GM23338 (cell line): ENCODE results near the gene RRBP1. TPM values are rescaled to one million over a fixed set of nuclear protein-coding genes. Genes with fewer than 3 reads are reported as not detected.

Experiments used
- ATAC-seq: fragments of 200-7000 bp; cut with Tn5 transposase; 3 replicates; pipeline ENCODE4 v1.9.1; 2020
- DNase-seq: peaks from one replicate; pipeline ENCODE4 v3.0.0-alpha.2; 2015; ENCODE audit warnings: low spot score
- H2AFZ ChIP-seq: fragments of 200-600 bp; sonication (generic); 2 replicates; pipeline ENCODE4 v1.8.0; 2016; ENCODE audit warnings: antibody characterized with exemption, mild to moderate bottlenecking, moderate library complexity
- H3F3A ChIP-seq: fragments of 200-600 bp; sonication (generic); replicated peaks from 2 replicates; pipeline ENCODE4 v1.8.0; 2017; ENCODE audit warnings: antibody characterized with exemption, mixed run types, low read depth
- H3K27ac ChIP-seq: fragments of 200-600 bp; sonication (generic); 2 replicates; pipeline ENCODE4 v1.6.1; 2016; ENCODE audit warnings: low read depth
- H3K27me3 ChIP-seq: fragments of 200-600 bp; sonication (generic); 2 replicates; pipeline ENCODE4 v1.8.0; 2016; ENCODE audit warnings: mild to moderate bottlenecking, mixed run types, moderate library complexity; ENCODE audit not compliant: insufficient read depth
- H3K36me3 ChIP-seq: fragments of 200-600 bp; sonication (generic); 2 replicates; pipeline ENCODE4 v1.8.0; 2016; ENCODE audit warnings: mild to moderate bottlenecking; ENCODE audit not compliant: insufficient read depth
- H3K4me1 ChIP-seq: fragments of 200-600 bp; sonication (generic); 2 replicates; pipeline ENCODE4 v1.8.0; 2016; ENCODE audit warnings: mild to moderate bottlenecking, moderate library complexity; ENCODE audit not compliant: insufficient read depth
- H3K4me2 ChIP-seq: fragments of 200-600 bp; sonication (generic); 2 replicates; pipeline ENCODE4 v1.7.1; 2017; ENCODE audit warnings: mixed run types
- H3K4me3 ChIP-seq: fragments of 200-600 bp; sonication (generic); 2 replicates; pipeline ENCODE4 v1.6.1; 2016; ENCODE audit warnings: mixed run types
- H3K79me2 ChIP-seq: fragments of 200-600 bp; sonication (generic); replicated peaks from 2 replicates; pipeline ENCODE4 v1.8.0; 2017; ENCODE audit warnings: mild to moderate bottlenecking; ENCODE audit not compliant: insufficient read depth
- H3K9me2 ChIP-seq: fragments of 200-600 bp; sonication (generic); 2 replicates; pipeline ENCODE4 v1.8.0; 2017; ENCODE audit not compliant: insufficient read depth
- H4K20me1 ChIP-seq: fragments of 200-600 bp; sonication (generic); replicated peaks from 2 replicates; pipeline ENCODE4 v1.8.0; 2017; ENCODE audit warnings: mild to moderate bottlenecking; ENCODE audit not compliant: insufficient read depth
- H3K27ac Mint-ChIP-seq: 2 replicates; pipeline ENCODE4 v1.8.0; 2020; ENCODE audit warnings: inconsistent platforms, mild to moderate bottlenecking, moderate library complexity, mixed read lengths
- H3K27me3 Mint-ChIP-seq: 3 replicates; pipeline ENCODE4 v1.8.0; 2022; ENCODE audit warnings: low read depth, mild to moderate bottlenecking, moderate library complexity, mixed read lengths, inconsistent platforms; ENCODE audit not compliant: insufficient read depth, poor library complexity
- H3K36me3 Mint-ChIP-seq: 3 replicates; pipeline ENCODE4 v1.8.0; 2021; ENCODE audit warnings: low read depth, mild to moderate bottlenecking, inconsistent platforms, moderate library complexity, mixed read lengths
- H3K4me1 Mint-ChIP-seq: 3 replicates; pipeline ENCODE4 v1.8.0; 2020; ENCODE audit warnings: mild to moderate bottlenecking, inconsistent platforms, mixed read lengths
- H3K4me3 Mint-ChIP-seq: 3 replicates; pipeline ENCODE4 v1.8.0; 2021; ENCODE audit warnings: moderate library complexity, mild to moderate bottlenecking, inconsistent platforms, mixed read lengths
- H3K9me3 Mint-ChIP-seq: 3 replicates; pipeline ENCODE4 v1.8.0; 2020; ENCODE audit warnings: moderate library complexity, mild to moderate bottlenecking, inconsistent platforms, mixed read lengths
- NANOG ChIP-seq: IDR thresholded peaks from 2 replicates; pipeline ENCODE4 v1.6.1; 2016; ENCODE audit warnings: antibody characterized with exemption, borderline replicate concordance
- POLR2AphosphoS5 ChIP-seq: IDR thresholded peaks from 2 replicates; pipeline ENCODE4 v1.6.1; 2016; ENCODE audit warnings: antibody characterized with exemption, low read depth
- ZNF331 ChIP-seq: fragments of 250-450 bp; sonication (Bioruptor Pico); IDR thresholded peaks from 2 replicates; pipeline ENCODE4 v1.5.0; 2020; ENCODE audit warnings: low read depth, mild to moderate bottlenecking, moderate library complexity
- polyA plus RNA-seq: library from polyadenylated mRNA; unstranded; fragments of >200 nt; fragmentation: Nextera tagmentation; extraction: Ambion mirVana; gene quantifications from 2 replicates; pipeline ENCODE4 v1.2.1, GENCODE V29; 2016
- total RNA-seq: library from RNA; depleted of rRNA; stranded (reverse); fragments of >200 nt; shearing (Covaris generic); gene quantifications from 2 replicates; pipeline ENCODE4 v1.2.3, GENCODE V29; 2014
- TF ChIP-seq, protein P1 (sequence below): IDR thresholded peaks from 2 replicates; pipeline ENCODE4 v1.6.1; 2016; ENCODE audit warnings: antibody characterized with exemption
- TF ChIP-seq, protein P2 (sequence below): fragments of 250-450 bp; sonication (Bioruptor Pico); IDR thresholded peaks from 2 replicates; pipeline ENCODE4 v1.5.0; 2020; ENCODE audit warnings: mild to moderate bottlenecking, moderate library complexity

The RRBP1 gene
- total and polyA plus RNA-seq, 2 experiments from 2014 or later, result 105 to 113 TPM

- no peak overlapping the region for H3K4me3 Mint-ChIP-seq
- Histone ChIP-seq H3K36me3 (no peaks in the 10 kb centered on the region), H3K4me1 (peaks cover 59% of the 10 kb centered on the region), H3K4me2 (0 out of 2 replicates have a peak overlapping the region, but pooled peaks have one; percentile 30), H3K4me3 (no peak overlapping the region), H3K27ac (no peak overlapping the region), H3K27me3 (no peaks in the 10 kb centered on the region), H3K79me2 (peaks cover 100% of the 10 kb centered on the region), H4K20me1 (peaks cover 7% of the 10 kb centered on the region), H3K9me2 (no peaks in the 10 kb centered on the region; the same call in 1 of the 2 replicates), H3F3A (peaks cover 4% of the 10 kb centered on the region; the same call in 1 of the 2 replicates), H2AFZ (no peak overlapping the region)
- H3K36me3 Mint-ChIP-seq, result peaks cover 3% of the 10 kb centered on the region; the same call in 2 of the 3 replicates
- ATAC-seq (no peak), DNase-seq (no peak)
- H3K27me3 Mint-ChIP-seq, result peaks cover 3% of the 10 kb centered on the region
- H3K9me3 Mint-ChIP-seq, result no peaks in the 10 kb centered on the region
- peaks cover 51% of the 10 kb centered on the region for H3K4me1 Mint-ChIP-seq
- TF ChIP-seq, protein P1, sequence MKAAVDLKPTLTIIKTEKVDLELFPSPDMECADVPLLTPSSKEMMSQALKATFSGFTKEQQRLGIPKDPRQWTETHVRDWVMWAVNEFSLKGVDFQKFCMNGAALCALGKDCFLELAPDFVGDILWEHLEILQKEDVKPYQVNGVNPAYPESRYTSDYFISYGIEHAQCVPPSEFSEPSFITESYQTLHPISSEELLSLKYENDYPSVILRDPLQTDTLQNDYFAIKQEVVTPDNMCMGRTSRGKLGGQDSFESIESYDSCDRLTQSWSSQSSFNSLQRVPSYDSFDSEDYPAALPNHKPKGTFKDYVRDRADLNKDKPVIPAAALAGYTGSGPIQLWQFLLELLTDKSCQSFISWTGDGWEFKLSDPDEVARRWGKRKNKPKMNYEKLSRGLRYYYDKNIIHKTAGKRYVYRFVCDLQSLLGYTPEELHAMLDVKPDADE, result no peak
- TF ChIP-seq POLR2AphosphoS5 (no peak), ZNF331 (no peak)
- TF ChIP-seq, protein P2, sequence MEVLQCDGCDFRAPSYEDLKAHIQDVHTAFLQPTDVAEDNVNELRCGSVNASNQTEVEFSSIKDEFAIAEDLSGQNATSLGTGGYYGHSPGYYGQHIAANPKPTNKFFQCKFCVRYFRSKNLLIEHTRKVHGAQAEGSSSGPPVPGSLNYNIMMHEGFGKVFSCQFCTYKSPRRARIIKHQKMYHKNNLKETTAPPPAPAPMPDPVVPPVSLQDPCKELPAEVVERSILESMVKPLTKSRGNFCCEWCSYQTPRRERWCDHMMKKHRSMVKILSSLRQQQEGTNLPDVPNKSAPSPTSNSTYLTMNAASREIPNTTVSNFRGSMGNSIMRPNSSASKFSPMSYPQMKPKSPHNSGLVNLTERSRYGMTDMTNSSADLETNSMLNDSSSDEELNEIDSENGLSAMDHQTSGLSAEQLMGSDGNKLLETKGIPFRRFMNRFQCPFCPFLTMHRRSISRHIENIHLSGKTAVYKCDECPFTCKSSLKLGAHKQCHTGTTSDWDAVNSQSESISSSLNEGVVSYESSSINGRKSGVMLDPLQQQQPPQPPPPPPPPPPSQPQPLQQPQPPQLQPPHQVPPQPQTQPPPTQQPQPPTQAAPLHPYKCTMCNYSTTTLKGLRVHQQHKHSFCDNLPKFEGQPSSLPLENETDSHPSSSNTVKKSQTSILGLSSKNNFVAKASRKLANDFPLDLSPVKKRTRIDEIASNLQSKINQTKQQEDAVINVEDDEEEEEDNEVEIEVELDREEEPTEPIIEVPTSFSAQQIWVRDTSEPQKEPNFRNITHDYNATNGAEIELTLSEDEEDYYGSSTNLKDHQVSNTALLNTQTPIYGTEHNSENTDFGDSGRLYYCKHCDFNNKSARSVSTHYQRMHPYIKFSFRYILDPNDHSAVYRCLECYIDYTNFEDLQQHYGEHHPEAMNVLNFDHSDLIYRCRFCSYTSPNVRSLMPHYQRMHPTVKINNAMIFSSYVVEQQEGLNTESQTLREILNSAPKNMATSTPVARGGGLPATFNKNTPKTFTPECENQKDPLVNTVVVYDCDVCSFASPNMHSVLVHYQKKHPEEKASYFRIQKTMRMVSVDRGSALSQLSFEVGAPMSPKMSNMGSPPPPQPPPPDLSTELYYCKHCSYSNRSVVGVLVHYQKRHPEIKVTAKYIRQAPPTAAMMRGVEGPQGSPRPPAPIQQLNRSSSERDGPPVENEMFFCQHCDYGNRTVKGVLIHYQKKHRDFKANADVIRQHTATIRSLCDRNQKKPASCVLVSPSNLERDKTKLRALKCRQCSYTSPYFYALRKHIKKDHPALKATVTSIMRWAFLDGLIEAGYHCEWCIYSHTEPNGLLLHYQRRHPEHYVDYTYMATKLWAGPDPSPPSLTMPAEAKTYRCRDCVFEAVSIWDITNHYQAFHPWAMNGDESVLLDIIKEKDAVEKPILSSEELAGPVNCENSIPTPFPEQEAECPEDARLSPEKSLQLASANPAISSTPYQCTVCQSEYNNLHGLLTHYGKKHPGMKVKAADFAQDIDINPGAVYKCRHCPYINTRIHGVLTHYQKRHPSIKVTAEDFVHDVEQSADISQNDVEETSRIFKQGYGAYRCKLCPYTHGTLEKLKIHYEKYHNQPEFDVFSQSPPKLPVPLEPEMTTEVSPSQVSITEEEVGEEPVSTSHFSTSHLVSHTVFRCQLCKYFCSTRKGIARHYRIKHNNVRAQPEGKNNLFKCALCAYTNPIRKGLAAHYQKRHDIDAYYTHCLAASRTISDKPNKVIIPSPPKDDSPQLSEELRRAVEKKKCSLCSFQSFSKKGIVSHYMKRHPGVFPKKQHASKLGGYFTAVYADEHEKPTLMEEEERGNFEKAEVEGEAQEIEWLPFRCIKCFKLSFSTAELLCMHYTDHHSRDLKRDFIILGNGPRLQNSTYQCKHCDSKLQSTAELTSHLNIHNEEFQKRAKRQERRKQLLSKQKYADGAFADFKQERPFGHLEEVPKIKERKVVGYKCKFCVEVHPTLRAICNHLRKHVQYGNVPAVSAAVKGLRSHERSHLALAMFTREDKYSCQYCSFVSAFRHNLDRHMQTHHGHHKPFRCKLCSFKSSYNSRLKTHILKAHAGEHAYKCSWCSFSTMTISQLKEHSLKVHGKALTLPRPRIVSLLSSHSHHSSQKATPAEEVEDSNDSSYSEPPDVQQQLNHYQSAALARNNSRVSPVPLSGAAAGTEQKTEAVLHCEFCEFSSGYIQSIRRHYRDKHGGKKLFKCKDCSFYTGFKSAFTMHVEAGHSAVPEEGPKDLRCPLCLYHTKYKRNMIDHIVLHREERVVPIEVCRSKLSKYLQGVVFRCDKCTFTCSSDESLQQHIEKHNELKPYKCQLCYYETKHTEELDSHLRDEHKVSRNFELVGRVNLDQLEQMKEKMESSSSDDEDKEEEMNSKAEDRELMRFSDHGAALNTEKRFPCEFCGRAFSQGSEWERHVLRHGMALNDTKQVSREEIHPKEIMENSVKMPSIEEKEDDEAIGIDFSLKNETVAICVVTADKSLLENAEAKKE (CRISPR knock-in tag), result no peak
- H3K27ac Mint-ChIP-seq, result no peak overlapping the region
Observed at GRCh38 chr20:17576215-17576614, 105.8 kb downstream of the RRBP1 start.

- H3K4me2 ChIP-seq, result peak overlapping the region; percentile 90
- 0 out of 2 replicates have a peak overlapping the region, but pooled peaks have one; percentile 0 for H3K27ac Mint-ChIP-seq
- peaks cover 81% of the 10 kb centered on the region for H3K79me2 ChIP-seq
- H3K4me1 ChIP-seq, result peaks cover 66% of the 10 kb centered on the region
- peaks cover 3% of the 10 kb centered on the region for H4K20me1 ChIP-seq
- H3K4me3 ChIP-seq, result peak overlapping the region; percentile 77
- peak; percentile 91 for TF ChIP-seq NANOG
- TF ChIP-seq, protein P2 (CRISPR knock-in tag), result no peak
- H3K9me2 ChIP-seq, result no peaks in the 10 kb centered on the region
- no peaks in the 10 kb centered on the region for H3K36me3 ChIP-seq
- DNase-seq (no peak), ATAC-seq (no peak)
- H3K27me3 ChIP-seq, result no peaks in the 10 kb centered on the region
- peaks cover 6% of the 10 kb centered on the region for H3K27me3 Mint-ChIP-seq
- no peaks in the 10 kb centered on the region for H3K9me3 Mint-ChIP-seq
- peaks cover 4% of the 10 kb centered on the region; the same call in 1 of the 2 replicates for H3F3A ChIP-seq
- peaks cover 50% of the 10 kb centered on the region for H3K4me1 Mint-ChIP-seq
- no peak overlapping the region for H2AFZ ChIP-seq
- H3K36me3 Mint-ChIP-seq, result peaks cover 4% of the 10 kb centered on the region; the same call in 1 of the 3 replicates
- peak overlapping the region; percentile 24; the same call in 1 of the 2 replicates for H3K27ac ChIP-seq
- peak overlapping the region; percentile 57 for H3K4me3 Mint-ChIP-seq
Observed at GRCh38 chr20:17573463-17573862, 108.6 kb downstream of the RRBP1 start.
